OCI-LY1 (cell line): ENCODE results near the gene SHC3.

Experiments used
- H2AFZ ChIP-seq: fragments of 200-600 bp; sonication (generic), shearing (Covaris generic); 2 replicates; pipeline ENCODE4 v1.6.0; 2014; ENCODE audit warnings: antibody characterized with exemption, mild to moderate bottlenecking, low read length
- H3F3A ChIP-seq: fragments of 200-600 bp; sonication (generic), shearing (Covaris generic); 2 replicates; pipeline ENCODE4 v1.6.0; 2014; ENCODE audit warnings: mild to moderate bottlenecking, antibody characterized with exemption, low read length, moderate library complexity; ENCODE audit not compliant: insufficient read depth
- H3K27ac ChIP-seq: fragments of 200-600 bp; sonication (generic); 2 replicates; pipeline ENCODE4 v1.5.1; 2014; ENCODE audit warnings: low read length, mixed run types, mild to moderate bottlenecking, low read depth; ENCODE audit not compliant: poor library complexity, severe bottlenecking
- H3K27me3 ChIP-seq: fragments of 200-600 bp; sonication (generic); 2 replicates; pipeline ENCODE4 v1.6.0; 2014; ENCODE audit warnings: antibody characterized with exemption, mild to moderate bottlenecking, low read length, moderate library complexity; ENCODE audit not compliant: insufficient read depth
- H3K36me3 ChIP-seq: fragments of 200-600 bp; sonication (generic); 2 replicates; pipeline ENCODE4 v1.6.1; 2014; ENCODE audit warnings: mild to moderate bottlenecking, antibody characterized with exemption, low read length, moderate library complexity, mixed read lengths; ENCODE audit not compliant: insufficient read depth
- H3K4me1 ChIP-seq: fragments of 200-600 bp; sonication (generic); 2 replicates; pipeline ENCODE4 v1.5.1; 2014; ENCODE audit warnings: mild to moderate bottlenecking, low read length, moderate library complexity; ENCODE audit not compliant: insufficient read depth, severe bottlenecking
- H3K4me2 ChIP-seq: fragments of 200-600 bp; sonication (generic), shearing (Covaris generic); 2 replicates; pipeline ENCODE4 v1.6.1; 2014; ENCODE audit warnings: low read length
- H3K4me3 ChIP-seq: fragments of 200-600 bp; sonication (generic); 2 replicates; pipeline ENCODE4 v1.5.1; 2014; ENCODE audit warnings: low read length, low read depth, mild to moderate bottlenecking, mixed read lengths; ENCODE audit not compliant: poor library complexity, severe bottlenecking
- H3K79me2 ChIP-seq: fragments of 200-600 bp; shearing (Covaris generic); 2 replicates; pipeline ENCODE4 v1.6.1; 2016; ENCODE audit warnings: mixed run types, low read length, mixed read lengths; ENCODE audit not compliant: insufficient read depth
- H3K9ac ChIP-seq: fragments of 200-600 bp; sonication (generic), shearing (Covaris generic); 2 replicates; pipeline ENCODE4 v1.6.1; 2014; ENCODE audit warnings: mild to moderate bottlenecking, low read length, mixed read lengths
- H3K9me2 ChIP-seq: fragments of 200-600 bp; sonication (generic), shearing (Covaris generic); 2 replicates; pipeline ENCODE4 v1.6.1; 2014; ENCODE audit warnings: low read depth, mild to moderate bottlenecking, low read length, mixed read lengths
- H3K9me3 ChIP-seq: fragments of 200-600 bp; shearing (Covaris generic); 2 replicates; pipeline ENCODE4 v1.6.1; 2014; ENCODE audit warnings: low read length, mixed read lengths
- H4K20me1 ChIP-seq: fragments of 200-600 bp; sonication (generic), shearing (Covaris generic); 2 replicates; pipeline ENCODE4 v1.6.0; 2016; ENCODE audit warnings: mild to moderate bottlenecking, low read length; ENCODE audit not compliant: insufficient read depth
- EZH2 ChIP-seq: fragments of 200-600 bp; sonication (generic), shearing (Covaris generic); IDR thresholded peaks from 2 replicates; pipeline ENCODE4 v1.8.0; 2017; ENCODE audit warnings: borderline replicate concordance, mixed run types, mild to moderate bottlenecking, antibody characterized with exemption, low read length, moderate library complexity, mixed read lengths
- TF ChIP-seq, protein P1 (sequence below): fragments of 200-600 bp; sonication (generic), shearing (Covaris generic); IDR thresholded peaks from 2 replicates; pipeline ENCODE4 v1.5.1; 2017; ENCODE audit warnings: mild to moderate bottlenecking, antibody characterized with exemption, low read length, moderate library complexity, mixed read lengths

SHC3 gene

DNA sequence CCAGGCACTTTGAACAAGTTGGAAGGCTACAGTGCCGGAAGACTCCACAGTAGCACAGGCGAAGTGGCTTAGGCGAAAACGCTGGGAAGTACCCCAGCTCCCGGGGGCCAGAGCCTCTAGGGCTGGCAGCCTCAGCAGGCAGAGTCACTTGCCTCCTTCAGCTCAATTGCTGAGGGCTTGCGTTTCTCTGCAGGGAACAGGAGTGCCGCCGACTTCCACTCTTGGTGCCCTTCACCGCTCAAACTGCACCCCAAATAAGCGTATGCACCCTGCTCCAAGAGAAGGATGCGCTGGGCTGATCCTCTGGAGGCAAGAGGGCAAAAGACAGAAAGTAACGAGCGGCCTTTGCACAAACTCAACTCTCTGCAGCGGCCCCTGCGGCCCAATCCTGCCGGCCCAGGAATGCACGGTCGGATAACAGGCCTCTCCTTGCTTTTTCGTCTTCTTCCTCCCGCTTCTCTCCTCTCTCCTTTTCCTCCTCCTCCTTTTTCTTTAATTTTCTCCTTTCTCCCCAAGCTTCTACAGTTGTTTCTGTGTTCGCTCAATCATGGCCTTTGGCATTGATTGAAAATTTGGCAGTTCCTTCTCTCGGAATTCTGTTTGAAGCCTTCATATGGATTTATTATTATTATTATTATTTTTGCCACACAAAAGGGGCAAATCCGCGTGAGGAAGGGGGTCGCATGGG, 188.4 kb downstream of the SHC3 start:
- Histone ChIP-seq H3K4me3 (no peak overlapping the region), H3K27ac (peak overlapping the region; percentile 76), H3K9me2 (no peaks in the 10 kb centered on the region), H4K20me1 (no peaks in the 10 kb centered on the region), H2AFZ (no peak overlapping the region), H3K36me3 (0 out of 2 replicates have a peak, but pooled peaks cover 3% of the 10 kb centered on the region), H3K9ac (no peak overlapping the region), H3F3A (no peaks in the 10 kb centered on the region), H3K9me3 (peaks cover 4% of the 10 kb centered on the region; the same call in 1 of the 2 replicates), H3K79me2 (no peaks in the 10 kb centered on the region), H3K4me2 (no peak overlapping the region), H3K27me3 (no peaks in the 10 kb centered on the region), H3K4me1 (peaks cover 46% of the 10 kb centered on the region)
- no peak for TF ChIP-seq EZH2
- TF ChIP-seq, protein P1, sequence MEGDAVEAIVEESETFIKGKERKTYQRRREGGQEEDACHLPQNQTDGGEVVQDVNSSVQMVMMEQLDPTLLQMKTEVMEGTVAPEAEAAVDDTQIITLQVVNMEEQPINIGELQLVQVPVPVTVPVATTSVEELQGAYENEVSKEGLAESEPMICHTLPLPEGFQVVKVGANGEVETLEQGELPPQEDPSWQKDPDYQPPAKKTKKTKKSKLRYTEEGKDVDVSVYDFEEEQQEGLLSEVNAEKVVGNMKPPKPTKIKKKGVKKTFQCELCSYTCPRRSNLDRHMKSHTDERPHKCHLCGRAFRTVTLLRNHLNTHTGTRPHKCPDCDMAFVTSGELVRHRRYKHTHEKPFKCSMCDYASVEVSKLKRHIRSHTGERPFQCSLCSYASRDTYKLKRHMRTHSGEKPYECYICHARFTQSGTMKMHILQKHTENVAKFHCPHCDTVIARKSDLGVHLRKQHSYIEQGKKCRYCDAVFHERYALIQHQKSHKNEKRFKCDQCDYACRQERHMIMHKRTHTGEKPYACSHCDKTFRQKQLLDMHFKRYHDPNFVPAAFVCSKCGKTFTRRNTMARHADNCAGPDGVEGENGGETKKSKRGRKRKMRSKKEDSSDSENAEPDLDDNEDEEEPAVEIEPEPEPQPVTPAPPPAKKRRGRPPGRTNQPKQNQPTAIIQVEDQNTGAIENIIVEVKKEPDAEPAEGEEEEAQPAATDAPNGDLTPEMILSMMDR: no peak

DNA sequence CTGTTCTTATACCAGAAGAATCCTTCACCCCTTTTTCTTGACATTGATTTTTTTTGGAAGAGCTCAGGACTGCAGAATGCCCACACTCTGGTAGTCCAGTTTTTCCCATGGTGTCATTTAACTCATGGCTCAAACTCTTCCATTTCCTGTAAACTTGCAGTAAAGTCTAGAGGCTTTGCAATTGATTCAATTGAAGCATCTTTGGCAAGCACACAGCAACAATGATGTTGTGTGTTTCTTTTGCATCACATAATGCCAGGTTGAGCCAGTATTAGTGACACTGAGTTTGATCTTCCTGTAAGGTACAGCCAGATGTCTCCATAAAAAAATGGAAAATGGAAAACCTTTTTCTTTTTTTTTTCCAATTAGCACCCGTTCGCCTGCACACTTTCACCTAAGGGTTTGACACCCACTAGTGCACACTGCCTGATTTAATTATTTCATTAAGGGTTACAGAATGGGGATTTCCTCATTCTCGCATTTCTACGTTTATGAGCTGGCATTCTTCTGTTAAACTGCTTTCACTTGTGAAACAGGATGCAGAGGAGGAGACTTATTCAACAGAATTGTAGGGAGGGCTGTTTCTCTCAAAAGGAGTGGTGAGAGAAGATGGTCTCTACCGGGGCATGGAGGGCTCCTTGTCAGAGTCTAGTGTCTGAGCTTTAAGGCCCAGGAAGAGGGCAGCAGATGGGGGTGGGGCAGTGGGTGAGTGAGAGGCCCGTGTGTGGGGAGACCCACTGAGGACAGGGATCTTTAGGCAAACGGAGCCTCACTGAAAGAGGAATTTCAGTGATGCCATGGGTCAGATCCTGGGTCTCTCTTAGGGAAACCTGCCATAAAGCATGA, 189.6 kb downstream of the SHC3 start:
- TF ChIP-seq, protein P1: no peak
- no peak for TF ChIP-seq EZH2
- Histone ChIP-seq H3K4me1 (peaks cover 44% of the 10 kb centered on the region), H3K4me2 (peak overlapping the region; percentile 35), H3K9ac (peak overlapping the region; percentile 17), H3K79me2 (no peaks in the 10 kb centered on the region), H2AFZ (no peak overlapping the region), H3K4me3 (no peak overlapping the region), H3K27ac (peak overlapping the region; percentile 76), H4K20me1 (no peaks in the 10 kb centered on the region), H3K36me3 (0 out of 2 replicates have a peak, but pooled peaks cover 3% of the 10 kb centered on the region), H3F3A (no peaks in the 10 kb centered on the region), H3K9me3 (peaks cover 4% of the 10 kb centered on the region; the same call in 1 of the 2 replicates), H3K9me2 (no peaks in the 10 kb centered on the region), H3K27me3 (no peaks in the 10 kb centered on the region)

DNA sequence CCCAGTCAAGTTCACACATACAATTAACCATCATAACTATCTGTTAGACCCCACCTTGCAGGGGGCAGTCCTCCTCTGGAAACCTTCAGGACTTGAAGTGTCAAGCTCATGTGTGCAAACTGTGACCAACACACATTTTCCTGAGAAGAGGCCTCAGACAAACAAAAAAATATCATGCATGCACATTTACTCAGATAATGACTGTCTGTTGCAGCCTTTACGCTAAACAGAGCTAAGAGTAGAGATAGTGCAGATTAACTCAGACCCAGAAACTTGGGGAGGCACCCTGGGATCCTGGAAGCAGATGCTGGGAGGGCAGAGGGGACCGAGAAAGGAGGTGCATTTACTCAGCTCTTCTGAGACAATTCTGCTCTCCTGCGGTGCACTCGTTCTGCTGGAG, 191.0 kb downstream of the SHC3 start:
- Histone ChIP-seq H3K9me2 (no peaks in the 10 kb centered on the region), H3K79me2 (no peaks in the 10 kb centered on the region), H3K9ac (no peak overlapping the region), H3K27me3 (no peaks in the 10 kb centered on the region), H3K36me3 (0 out of 2 replicates have a peak, but pooled peaks cover 3% of the 10 kb centered on the region), H3K27ac (peak overlapping the region; percentile 1), H2AFZ (no peak overlapping the region), H3K4me3 (no peak overlapping the region), H4K20me1 (no peaks in the 10 kb centered on the region), H3K9me3 (peaks cover 4% of the 10 kb centered on the region; the same call in 1 of the 2 replicates), H3K4me1 (peaks cover 35% of the 10 kb centered on the region), H3K4me2 (no peak overlapping the region), H3F3A (no peaks in the 10 kb centered on the region)
- TF ChIP-seq, protein P1: no peak
- TF ChIP-seq EZH2: no peak
